GM21737 (cell line): ENCODE measurements around the gene TPSD1.
"Not testable (repeated sequence)": the region's sequence is repeated elsewhere in the genome, so short reads cannot be mapped to it uniquely, and the experiment has no call there.

Experiments
- ATAC-seq: cut with Tn5 transposase; IDR thresholded peaks from one replicate; pipeline ENCODE4 v1.9.1; 2021; ENCODE audit warnings: mild to moderate bottlenecking, moderate library complexity; ENCODE audit not compliant: unreplicated experiment

The TPSD1 gene

DNA sequence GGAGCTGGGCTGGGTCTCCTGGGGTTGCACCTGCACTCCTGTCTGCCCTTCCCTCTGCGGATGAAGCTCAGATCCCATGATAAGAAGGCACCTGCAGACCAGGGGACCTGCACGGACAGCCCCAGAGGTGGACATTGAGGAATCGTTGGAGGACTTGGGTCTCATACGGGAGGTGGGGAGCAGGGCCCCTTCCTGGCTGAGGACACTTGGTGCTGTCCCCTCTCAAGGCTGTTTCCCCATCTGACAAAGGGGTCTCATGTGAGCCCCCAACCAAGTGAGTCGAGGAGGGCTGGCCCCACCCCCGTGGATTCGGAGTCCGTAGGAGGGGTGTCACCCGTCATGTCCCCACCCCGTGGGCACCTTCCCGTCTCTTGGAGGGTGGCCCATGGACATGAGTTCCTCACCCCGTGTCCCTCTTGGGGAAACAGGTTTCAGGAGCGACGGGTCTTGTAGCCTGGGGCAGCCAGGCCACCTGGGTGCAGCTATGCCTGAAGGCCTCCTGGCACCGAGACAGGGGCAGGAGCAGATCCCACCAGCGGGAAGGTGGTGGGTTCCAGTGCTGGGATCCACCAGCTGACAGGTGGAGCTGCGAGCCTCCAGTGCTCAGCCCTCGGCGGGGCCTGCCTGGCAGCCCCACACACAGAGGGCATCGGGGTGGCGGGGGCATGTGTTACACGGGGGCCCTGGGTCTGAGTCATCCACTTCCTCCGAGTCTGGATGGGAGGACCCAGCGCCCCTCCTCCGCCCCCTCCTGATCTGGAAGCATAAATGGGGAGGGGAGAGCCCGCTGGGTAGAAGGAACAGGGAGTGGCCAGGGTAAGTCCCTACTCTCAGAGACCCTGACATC lies at the start of gene TPSD1:
TPSD1 (plus strand) TSS at position 794 of the 847 bp plus-strand sequence. CDS start 212 bp downstream, outside the sequence.
- not testable (repeated sequence) for ATAC-seq

DNA sequence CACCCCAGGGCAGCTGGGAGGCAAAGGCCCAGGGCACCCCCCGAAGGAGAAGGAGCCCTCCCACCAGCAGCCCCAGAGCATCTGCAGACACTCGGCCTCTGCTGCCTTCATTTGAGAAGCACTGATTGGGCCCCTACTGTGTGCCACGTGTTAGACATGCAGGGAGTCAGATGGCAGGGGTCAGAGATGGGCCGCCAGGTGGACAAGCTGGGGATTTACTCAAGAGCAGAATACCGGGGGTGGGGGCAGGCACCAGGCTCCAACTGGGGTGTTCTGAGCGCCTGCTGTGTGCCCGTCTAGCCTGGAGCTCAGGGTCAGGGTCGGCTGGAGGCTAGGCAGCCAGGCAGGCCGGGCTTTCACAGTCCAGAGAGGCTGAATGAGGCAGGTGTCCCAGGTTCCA lies 49.5 kb upstream of the TPSD1 start:
- no peak for ATAC-seq

DNA sequence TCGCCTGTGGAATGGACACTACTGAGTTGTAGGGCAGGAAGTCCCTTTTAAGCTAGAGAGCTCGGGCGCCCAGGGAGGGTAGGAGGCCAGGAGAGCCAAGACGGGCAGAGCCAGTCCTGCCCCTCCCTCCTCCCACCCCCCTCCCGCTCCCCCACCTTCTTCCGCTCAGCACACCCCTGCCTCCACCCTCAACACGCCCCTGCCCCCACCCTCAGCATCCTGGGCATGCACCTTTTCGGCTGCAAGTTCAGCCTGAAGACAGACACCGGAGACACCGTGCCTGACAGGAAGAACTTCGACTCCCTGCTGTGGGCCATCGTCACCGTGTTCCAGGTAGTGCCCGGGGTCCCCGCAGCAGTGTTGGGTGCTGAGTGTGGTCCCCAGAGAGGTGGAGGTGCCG lies 49.1 kb upstream of the TPSD1 start:
- ATAC-seq, result no peak

DNA sequence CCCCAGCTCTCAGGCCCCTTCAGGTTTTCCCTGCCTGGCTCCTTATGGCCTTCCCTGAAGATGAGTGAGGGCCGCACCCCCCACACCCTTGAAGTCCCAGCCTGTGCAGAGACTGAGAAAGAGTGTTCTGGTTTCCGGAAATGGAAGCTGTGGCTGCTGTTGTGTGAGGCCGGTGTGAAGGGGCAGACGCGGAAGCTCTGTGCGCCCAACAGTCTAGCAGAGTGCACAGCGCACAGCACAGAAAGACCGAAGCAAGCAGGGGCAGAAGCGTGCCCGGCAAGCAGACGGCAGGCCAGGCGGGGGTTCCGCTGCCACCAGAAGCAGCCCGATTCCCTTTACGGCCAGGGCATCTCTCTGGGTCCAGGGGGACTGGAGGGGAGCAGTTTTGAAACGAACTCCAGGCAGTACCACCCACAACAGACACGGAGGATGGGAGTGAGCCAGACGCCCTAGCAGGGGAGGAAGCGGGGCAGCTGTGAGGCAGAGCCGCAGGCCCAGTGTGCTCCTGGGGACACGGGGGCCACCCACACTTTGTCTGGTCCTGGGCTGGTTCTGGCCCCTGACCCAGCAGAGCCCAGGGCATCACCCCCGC lies 47.5 kb upstream of the TPSD1 start:
- no peak for ATAC-seq

DNA sequence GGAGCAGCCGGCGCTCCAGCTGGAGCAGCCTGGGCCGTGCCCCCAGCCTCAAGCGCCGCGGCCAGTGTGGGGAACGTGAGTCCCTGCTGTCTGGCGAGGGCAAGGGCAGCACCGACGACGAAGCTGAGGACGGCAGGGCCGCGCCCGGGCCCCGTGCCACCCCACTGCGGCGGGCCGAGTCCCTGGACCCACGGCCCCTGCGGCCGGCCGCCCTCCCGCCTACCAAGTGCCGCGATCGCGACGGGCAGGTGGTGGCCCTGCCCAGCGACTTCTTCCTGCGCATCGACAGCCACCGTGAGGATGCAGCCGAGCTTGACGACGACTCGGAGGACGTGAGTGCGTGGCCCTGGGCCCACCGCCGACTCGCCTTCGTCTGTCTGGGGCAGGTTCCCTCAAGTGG lies 46.8 kb upstream of the TPSD1 start:
- ATAC-seq, result no peak

DNA sequence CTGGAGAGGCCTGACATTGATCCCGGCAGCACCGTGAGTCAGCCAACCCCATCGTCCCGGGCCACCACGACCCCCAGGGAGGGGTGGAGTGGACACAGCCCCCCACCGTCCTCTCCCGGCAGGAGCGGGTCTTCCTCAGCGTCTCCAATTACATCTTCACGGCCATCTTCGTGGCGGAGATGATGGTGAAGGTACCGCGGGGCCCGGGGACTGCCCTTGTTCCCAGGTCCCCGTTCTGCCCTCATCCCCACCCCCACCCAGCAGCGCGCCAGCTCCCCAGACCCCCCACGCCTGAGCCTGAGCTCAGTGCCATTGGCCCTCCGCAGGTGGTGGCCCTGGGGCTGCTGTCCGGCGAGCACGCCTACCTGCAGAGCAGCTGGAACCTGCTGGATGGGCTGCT lies 45.4 kb upstream of the TPSD1 start:
- no peak for ATAC-seq

DNA sequence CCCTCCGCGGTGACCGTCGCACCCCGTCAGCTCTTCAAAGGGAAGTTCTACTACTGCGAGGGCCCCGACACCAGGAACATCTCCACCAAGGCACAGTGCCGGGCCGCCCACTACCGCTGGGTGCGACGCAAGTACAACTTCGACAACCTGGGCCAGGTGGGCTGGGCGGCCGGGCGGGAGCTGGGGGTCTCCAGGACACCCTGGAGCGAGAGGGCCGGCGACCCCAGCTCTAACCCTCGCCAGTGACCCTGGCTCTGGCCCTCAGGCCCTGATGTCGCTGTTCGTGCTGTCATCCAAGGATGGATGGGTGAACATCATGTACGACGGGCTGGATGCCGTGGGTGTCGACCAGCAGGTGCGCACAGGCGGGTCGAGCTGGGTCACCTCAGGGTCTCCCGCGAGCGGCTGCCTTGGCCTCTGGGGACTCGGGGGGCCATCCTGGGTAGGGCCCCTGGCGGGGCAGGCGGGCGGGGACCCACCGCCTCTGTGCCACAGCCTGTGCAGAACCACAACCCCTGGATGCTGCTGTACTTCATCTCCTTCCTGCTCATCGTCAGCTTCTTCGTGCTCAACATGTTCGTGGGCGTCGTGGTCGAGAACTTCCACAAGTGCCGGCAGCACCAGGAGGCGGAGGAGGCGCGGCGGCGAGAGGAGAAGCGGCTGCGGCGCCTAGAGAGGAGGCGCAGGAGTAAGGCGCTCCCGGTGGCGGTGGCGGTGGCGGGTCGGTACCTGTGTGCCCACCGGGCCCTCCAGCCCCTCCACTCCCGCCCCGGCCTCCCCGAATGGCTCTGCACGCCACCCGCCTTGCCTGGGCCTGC lies 44.2 kb upstream of the TPSD1 start:
- no peak for ATAC-seq

DNA sequence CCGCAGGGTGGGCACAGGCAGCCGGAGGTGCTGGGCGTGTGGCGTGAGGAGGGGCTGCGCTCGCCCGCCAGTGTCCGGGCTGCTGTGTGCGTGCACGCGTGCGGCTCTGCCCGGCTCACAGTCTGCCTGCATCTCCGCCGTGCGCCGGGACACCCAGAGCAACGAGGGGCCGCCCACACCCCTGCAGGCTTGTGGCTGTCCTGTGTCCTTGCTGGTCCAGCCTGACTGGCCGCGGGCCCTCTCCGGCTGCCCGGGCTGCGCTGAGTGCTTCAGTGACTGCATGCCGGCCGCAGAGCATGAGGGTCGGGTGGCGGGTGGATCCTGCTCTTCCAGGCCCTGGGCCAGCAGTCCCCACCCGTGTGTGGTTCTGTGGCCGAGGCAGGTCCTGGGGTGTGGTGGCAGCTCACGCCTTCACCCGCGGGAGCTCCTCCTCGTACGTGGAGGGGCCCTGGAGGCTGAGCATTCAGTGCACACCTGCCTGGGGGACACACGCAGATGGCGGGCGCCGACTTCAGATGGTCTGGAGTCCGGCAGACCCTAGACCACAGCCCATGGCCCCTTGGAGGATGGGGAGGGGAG lies 43.2 kb upstream of the TPSD1 start:
- ATAC-seq, result no peak

DNA sequence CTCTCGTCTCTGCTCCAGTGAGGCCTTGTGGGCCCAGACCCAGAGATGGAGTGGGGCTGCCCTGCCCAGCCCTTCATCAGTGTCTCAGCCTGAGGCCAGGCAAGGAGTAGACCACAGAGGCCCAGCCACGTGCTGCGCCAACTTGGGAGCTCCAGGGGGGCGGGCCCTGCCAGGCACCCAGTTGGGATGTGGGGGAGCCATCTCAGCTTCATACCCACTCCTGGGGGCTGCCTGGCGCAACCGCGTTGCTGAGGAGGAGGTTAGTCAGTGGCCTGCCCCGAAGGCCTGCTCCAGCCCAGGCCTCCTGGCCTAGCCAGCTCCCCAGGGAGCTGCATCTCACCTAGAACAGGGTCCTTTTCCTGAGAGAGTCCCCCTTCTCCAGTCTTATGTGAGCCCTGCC lies 42.6 kb upstream of the TPSD1 start:
- no peak for ATAC-seq

DNA sequence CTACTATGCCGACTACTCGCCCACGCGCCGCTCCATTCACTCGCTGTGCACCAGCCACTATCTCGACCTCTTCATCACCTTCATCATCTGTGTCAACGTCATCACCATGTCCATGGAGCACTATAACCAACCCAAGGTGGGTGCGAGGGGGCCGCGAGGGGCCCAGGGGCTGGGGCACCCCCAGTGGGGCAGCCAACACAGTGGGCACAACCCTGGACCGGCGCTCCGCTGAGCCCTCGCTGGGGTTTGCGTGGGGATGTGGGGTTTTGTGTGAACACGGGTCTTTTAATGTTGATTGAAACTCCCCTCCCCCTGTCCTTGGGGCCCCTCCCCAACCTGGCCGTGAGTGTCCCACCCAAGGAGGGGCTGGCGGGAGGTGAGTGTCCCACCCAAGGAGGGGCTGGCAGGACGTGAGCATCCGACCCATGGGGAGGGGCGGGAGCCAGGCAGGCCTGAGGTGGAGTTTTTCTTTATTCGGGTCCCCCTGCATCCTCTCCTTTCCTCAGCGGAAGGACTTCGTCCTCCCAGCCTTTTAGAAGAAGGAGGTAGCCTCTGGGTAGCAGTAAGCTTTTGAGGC lies 42.0 kb upstream of the TPSD1 start:
- ATAC-seq, result no peak

DNA sequence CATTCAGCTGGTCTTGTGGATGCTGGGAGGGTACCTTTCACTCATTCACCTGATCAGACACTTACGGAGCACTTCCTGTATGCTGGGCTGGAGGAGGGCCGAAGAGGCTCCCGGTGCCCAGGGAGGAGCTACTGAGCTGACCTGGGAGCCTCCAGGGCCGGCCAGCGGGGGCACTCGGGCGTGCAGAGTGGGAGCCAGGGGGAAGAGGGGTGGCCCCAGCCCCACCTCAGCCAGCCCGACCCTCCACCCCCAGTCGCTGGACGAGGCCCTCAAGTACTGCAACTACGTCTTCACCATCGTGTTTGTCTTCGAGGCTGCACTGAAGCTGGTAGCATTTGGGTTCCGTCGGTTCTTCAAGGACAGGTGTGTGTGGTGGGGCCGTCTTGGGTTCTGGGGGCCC lies 41.1 kb upstream of the TPSD1 start:
- ATAC-seq, result no peak

DNA sequence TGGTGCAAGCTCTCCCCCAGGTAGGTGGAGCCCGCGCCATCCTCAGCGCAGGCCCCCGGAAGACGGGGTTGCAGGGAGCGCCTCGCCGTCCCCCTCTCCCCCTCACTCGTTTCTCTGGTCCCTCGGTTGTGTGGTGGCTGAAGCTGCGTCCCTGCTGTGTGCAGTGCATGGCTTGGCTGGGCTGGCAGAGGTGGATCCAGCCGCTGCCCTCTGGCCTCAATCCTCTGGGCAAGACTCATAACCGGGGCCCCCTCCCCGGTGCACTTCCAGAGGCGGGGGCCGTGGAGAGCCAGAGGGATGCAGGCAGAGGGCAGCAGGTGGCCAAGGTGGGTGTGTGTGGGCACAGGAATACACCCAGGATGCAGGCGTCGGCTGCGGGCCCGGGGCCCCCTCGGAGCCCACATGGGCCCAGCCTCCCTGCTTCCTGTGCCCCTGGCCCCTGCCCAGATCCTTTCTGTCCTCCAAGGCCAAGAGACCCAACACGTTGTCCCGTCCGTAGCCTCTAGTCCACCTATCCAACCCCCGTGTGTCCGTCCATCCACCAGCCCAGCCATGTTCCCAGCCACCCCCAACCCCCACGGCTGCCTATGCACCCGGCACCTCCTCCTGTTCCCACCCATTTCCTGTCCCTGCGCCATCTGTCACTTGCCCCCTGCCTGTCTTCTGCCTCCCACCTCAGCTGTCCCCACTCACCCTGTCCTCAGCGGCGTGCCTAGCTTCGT lies 40.1 kb upstream of the TPSD1 start:
- no peak for ATAC-seq

DNA sequence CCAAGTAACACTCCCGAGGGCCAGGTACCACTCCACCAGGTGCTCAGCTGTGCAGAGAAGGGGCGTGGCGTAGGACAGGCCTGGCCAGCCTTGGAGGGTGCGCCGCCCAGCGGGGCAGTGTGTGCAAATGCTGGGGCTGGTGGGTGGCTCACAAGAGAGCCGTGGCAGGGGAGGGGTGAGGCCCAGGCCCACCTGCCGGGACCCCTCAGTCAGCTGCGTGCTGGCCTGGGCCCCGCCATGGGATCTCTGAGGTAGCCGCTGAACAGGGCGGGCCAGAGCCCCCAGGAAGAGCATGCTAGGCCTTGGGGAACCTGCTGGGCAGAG lies 39.6 kb upstream of the TPSD1 start:
- no peak for ATAC-seq

DNA sequence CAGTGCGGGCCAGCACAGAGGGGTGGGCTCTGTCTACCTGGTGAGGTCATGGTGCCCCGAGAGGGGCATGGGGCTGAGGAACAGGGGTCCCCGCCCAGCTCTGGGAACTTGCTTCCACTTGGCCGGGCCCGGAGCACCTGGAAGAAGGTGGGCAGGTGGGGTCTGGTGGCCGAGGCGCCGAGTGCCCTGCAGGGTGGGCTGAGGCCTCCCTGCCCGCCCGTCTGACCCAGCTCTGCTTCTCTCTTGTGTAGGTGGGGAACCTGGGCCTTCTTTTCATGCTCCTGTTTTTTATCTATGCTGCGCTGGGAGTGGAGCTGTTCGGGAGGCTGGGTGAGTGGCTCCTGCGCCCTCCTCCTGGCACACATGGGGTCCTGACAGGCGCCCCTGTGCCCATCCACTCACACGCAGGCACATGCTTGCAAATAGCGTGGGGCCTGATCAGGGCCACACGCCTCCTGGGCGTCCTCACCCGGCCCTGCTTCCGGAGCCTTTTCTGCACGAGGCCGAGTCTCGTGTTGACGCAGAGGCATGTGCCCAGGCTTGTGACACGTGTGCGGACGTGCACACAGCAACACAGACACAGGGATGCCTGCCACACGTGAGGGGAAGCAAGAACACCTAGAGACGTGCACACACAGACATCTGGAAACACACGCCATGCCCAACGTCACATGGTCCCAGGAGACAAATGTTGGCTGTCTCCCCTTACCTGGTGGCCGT lies 39.0 kb upstream of the TPSD1 start:
- ATAC-seq, result no peak

DNA sequence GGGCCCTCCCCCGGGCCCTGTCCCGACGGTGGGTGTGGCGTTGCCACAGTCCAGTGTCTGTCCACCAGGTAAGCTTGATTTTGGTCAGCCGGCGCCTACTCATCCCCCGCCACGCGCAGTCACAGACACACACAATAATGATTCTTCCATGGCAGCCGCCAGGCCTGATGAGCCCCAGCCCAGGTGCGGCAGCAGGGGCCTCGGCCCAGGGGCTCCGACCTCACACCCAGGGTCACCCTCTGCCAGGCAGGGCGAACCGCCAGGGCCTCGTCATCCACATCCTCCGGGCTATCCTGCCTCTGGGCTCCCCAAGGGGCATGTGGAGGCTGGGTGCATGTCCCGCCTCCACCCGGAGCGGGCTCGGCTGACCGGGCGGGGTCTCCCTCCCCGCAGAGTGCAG lies 38.3 kb upstream of the TPSD1 start:
- ATAC-seq, result no peak

DNA sequence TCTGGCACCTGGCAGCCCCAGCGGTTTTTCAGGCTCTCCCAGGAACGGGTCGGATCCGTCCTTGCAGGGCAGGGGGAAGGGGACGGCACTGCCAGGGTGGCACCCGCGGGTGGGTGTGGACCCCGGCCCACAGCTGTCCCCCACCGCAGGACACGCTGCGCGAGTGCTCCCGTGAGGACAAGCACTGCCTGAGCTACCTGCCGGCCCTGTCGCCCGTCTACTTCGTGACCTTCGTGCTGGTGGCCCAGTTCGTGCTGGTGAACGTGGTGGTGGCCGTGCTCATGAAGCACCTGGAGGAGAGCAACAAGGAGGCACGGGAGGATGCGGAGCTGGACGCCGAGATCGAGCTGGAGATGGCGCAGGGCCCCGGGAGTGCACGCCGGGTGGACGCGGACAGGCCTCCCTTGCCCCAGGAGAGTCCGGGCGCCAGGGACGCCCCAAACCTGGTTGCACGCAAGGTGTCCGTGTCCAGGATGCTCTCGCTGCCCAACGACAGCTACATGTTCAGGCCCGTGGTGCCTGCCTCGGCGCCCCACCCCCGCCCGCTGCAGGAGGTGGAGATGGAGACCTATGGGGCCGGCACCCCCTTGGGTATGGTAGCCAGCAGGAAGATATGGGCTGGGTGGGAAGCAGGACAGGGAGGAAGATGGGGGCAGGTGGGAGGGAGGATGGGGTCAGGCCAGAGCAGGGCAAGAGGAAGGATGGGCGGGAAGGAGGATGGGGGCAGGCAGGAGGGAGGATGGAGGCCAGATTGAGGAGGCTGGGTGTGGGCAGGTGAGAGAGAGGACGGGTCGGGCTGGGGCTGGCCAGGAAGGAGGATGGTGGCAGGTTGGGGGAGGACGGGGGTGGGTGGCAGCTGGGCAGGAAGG lies 37.6 kb upstream of the TPSD1 start:
- ATAC-seq, result no peak

DNA sequence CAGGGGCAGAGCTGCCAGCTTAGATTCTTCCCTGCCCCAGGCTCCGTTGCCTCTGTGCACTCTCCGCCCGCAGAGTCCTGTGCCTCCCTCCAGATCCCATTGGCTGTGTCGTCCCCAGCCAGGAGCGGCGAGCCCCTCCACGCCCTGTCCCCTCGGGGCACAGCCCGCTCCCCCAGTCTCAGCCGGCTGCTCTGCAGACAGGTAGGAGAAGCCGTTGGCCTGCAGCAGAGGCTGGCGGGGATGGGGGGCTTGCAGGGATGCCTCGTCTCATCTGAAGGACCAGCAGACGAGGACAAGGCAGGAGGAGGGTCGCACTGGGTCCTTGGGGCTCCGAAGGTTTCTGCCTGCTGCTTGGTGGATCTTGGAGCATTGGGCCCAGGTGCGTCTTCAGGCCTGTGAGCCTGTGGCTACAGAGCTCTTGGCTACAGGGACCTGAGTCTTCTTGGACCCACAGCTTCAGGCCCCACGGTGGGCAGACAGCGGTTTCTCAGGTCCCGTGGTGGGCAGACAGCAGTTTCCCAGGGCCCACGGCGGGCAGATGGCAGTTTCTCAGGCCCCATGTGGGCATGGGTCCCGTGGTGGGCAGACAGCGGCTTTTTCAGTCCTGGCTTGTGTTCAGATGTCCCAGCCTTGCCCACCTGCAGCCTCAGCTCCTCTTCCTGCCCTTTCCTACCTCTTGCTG lies 36.8 kb upstream of the TPSD1 start:
- no peak for ATAC-seq

DNA sequence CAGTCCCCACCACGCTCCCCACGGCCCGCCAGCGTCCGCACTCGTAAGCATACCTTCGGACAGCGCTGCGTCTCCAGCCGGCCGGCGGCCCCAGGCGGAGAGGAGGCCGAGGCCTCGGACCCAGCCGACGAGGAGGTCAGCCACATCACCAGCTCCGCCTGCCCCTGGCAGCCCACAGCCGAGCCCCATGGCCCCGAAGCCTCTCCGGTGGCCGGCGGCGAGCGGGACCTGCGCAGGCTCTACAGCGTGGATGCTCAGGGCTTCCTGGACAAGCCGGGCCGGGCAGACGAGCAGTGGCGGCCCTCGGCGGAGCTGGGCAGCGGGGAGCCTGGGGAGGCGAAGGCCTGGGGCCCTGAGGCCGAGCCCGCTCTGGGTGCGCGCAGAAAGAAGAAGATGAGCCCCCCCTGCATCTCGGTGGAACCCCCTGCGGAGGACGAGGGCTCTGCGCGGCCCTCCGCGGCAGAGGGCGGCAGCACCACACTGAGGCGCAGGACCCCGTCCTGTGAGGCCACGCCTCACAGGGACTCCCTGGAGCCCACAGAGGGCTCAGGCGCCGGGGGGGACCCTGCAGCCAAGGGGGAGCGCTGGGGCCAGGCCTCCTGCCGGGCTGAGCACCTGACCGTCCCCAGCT lies 35.7 kb upstream of the TPSD1 start:
- no peak for ATAC-seq
